ENCODE data around the gene SKIC3.

Gene SKIC3

DNA sequence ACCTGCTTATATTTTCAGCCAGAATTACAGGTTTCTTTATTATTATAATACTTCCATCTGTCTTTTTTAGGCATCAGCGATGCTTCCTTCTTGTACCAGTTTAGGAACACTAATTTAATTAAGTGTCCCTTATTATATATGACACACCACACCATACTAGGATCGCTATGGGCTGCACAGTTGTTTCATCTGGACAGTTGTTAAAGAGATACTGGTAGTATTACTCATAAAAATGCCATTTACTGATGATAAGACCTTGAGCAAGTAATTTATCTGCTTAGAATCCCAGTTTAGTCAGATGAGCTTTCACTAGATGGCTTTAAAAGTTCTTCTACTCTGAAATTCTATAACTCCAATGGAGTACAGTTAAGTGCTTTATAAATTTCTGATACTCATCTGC is 17.2 kb upstream of the SKIC3 start:
- Histone ChIP-seq H2BK5ac (ENCODE audit: low read depth, low read length, poor library complexity) (no peak overlapping the region), H4K91ac (ENCODE audit: low read depth, low read length) (no peak overlapping the region), H3K79me2 (ENCODE audit: control insufficient read depth, insufficient read depth, low read length, poor library complexity) (no peaks in the 10 kb centered on the region), H3K79me1 (ENCODE audit: low read length) (no peaks in the 10 kb centered on the region), H2BK120ac (ENCODE audit: insufficient read depth, low read length, poor library complexity) (no peak overlapping the region), H3K18ac (ENCODE audit: low read length) (no peak overlapping the region), H3K9me3 (ENCODE audit: insufficient read depth, low read depth, low read length) (no peaks in the 10 kb centered on the region), H4K8ac (ENCODE audit: low read depth, low read length) (no peak overlapping the region), H4K12ac (ENCODE audit: low read depth, low read length) (no peak overlapping the region), H3K14ac (ENCODE audit: low read length) (no peak overlapping the region), H3K4me2 (ENCODE audit: low read length) (no peak overlapping the region), H2AK5ac (ENCODE audit: low read length) (no peak overlapping the region), H3K4ac (ENCODE audit: low read depth, low read length) (no peak overlapping the region), H3K4me3 (ENCODE audit: low read depth, low read length) (no peak overlapping the region), H3K27ac (ENCODE audit: low read depth, low read length) (no peak overlapping the region), H3K23ac (ENCODE audit: low read length) (no peak overlapping the region), H2AFZ (ENCODE audit: insufficient read depth, low read length, poor library complexity) (no peak overlapping the region), H3K4me1 (ENCODE audit: control insufficient read depth in 1 of 2, insufficient read depth in 2 of 2, low read length in 2 of 2) (no peaks in the 10 kb centered on the region), H3K9ac (ENCODE audit: low read length) (no peak overlapping the region), H2BK12ac (ENCODE audit: low read length) (no peak overlapping the region), H3K36me3 (ENCODE audit: control insufficient read depth in 1 of 2, insufficient read depth in 2 of 2, low read length in 2 of 2) (no peaks in the 10 kb centered on the region), H3K27me3 (ENCODE audit: insufficient read depth, low read length) (no peaks in the 10 kb centered on the region)
- DNase-seq: peak; percentile 61 to 86
- no CpG with 5 or more reads among the region's 2 CpGs for WGBS (ENCODE audit: extremely low coverage, insufficient coverage, insufficient read length)

DNA sequence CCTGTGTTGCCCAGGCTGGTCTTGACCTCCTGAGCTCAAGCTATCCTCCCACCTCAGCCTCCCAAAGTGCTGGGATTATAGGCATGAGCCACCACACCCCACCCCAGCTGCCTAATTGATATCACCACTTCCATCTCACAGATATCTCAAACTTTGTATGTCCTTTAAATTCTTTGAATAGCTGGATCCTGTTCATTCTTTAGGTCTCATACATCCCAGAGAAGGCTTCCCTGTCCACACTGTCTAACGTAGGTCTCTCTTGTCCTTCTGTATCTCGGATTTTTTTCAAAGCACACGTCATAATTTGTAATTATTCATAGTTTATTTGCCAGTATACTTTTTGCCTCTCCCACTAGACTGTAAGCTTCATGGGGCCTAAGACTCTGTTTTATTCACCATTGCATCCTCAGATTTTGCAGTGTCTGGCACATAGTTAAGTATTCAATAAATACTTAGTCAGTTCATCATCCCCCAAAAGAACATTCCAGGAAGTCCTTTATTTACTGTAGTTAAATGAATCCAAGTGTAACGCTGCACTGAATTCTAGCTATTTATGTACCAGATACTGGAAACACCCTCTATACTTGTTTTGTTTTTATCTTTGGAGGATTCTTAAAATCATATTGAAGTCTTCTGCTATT is 10.6 kb upstream of the SKIC3 start:
- Histone ChIP-seq H3K27me3 (ENCODE audit: insufficient read depth, low read length) (no peaks in the 10 kb centered on the region), H3K79me2 (ENCODE audit: control insufficient read depth, insufficient read depth, low read length, poor library complexity) (no peaks in the 10 kb centered on the region), H3K27ac (ENCODE audit: low read depth, low read length) (no peak overlapping the region), H2AFZ (ENCODE audit: insufficient read depth, low read length, poor library complexity) (no peak overlapping the region), H2AK5ac (ENCODE audit: low read length) (no peak overlapping the region), H3K79me1 (ENCODE audit: low read length) (no peaks in the 10 kb centered on the region), H3K4me1 (ENCODE audit: control insufficient read depth in 1 of 2, insufficient read depth in 2 of 2, low read length in 2 of 2) (peaks cover 0 to 3% of the 10 kb centered on the region in 2 experiments), H3K4ac (ENCODE audit: low read depth, low read length) (no peak overlapping the region), H3K4me2 (ENCODE audit: low read length) (no peak overlapping the region), H3K18ac (ENCODE audit: low read length) (no peak overlapping the region), H3K36me3 (ENCODE audit: control insufficient read depth in 1 of 2, insufficient read depth in 2 of 2, low read length in 2 of 2) (no peaks in the 10 kb centered on the region), H4K12ac (ENCODE audit: low read depth, low read length) (no peak overlapping the region), H3K9me3 (ENCODE audit: insufficient read depth, low read depth, low read length) (no peaks in the 10 kb centered on the region), H4K91ac (ENCODE audit: low read depth, low read length) (no peak overlapping the region), H4K8ac (ENCODE audit: low read depth, low read length) (no peak overlapping the region), H2BK5ac (ENCODE audit: low read depth, low read length, poor library complexity) (no peak overlapping the region), H3K9ac (ENCODE audit: low read length) (no peak overlapping the region), H3K4me3 (ENCODE audit: low read depth, low read length) (no peak overlapping the region), H2BK120ac (ENCODE audit: insufficient read depth, low read length, poor library complexity) (no peak overlapping the region), H3K23ac (ENCODE audit: low read length) (no peak overlapping the region), H2BK12ac (ENCODE audit: low read length) (no peak overlapping the region), H3K14ac (ENCODE audit: low read length) (no peak overlapping the region)
- WGBS (ENCODE audit: extremely low coverage, insufficient coverage, insufficient read length): no CpG with 5 or more reads among the region's 4 CpGs
- peak in 1 of 2 donors; percentile 58 for DNase-seq

DNA sequence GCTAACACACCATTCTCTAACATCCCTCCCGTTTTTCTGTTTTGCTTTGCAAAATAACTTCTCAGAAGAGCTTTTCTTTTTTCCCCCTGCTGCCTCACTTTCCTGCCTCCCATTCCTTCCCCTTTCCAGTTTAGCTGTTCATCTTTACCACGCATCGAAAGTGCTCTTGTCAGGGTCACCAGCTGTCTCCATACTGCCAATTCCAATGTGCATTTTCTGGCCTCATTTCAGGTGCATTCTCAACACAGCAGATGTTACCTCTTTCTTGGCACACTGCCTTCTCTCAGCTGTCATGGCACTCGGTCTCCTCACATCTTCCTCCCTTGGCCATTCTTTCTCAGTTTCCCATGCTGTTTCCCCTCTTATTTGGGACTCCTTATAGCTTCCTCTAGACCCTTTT is 9.7 kb upstream of the SKIC3 start:
- H3K23ac ChIP-seq (ENCODE audit: low read length): no peak overlapping the region
- H3K27me3 ChIP-seq (ENCODE audit: insufficient read depth, low read length): no peaks in the 10 kb centered on the region
- H2AK5ac ChIP-seq (ENCODE audit: low read length): no peak overlapping the region
- no peak overlapping the region for H2BK5ac ChIP-seq (ENCODE audit: low read depth, low read length, poor library complexity)
- no peak overlapping the region for H4K12ac ChIP-seq (ENCODE audit: low read depth, low read length)
- WGBS (ENCODE audit: extremely low coverage, insufficient coverage, insufficient read length): 100% methylated on average over 1 of the region's 4 CpGs
- H3K9ac ChIP-seq (ENCODE audit: low read length): no peak overlapping the region
- peak in 1 of 2 donors; percentile 39 for DNase-seq
- H4K8ac ChIP-seq (ENCODE audit: low read depth, low read length): no peak overlapping the region
- no peak overlapping the region for H3K4ac ChIP-seq (ENCODE audit: low read depth, low read length)
- no peak overlapping the region for H3K27ac ChIP-seq (ENCODE audit: low read depth, low read length)
- no peak overlapping the region for H2BK120ac ChIP-seq (ENCODE audit: insufficient read depth, low read length, poor library complexity)
- no peak overlapping the region for H2AFZ ChIP-seq (ENCODE audit: insufficient read depth, low read length, poor library complexity)
- H3K4me3 ChIP-seq (ENCODE audit: low read depth, low read length): no peak overlapping the region
- H3K79me2 ChIP-seq (ENCODE audit: control insufficient read depth, insufficient read depth, low read length, poor library complexity): no peaks in the 10 kb centered on the region
- no peak overlapping the region for H4K91ac ChIP-seq (ENCODE audit: low read depth, low read length)
- no peak overlapping the region for H3K14ac ChIP-seq (ENCODE audit: low read length)
- H2BK12ac ChIP-seq (ENCODE audit: low read length): no peak overlapping the region
- no peak overlapping the region for H3K18ac ChIP-seq (ENCODE audit: low read length)
- H3K4me2 ChIP-seq (ENCODE audit: low read length): no peak overlapping the region
- H3K9me3 ChIP-seq (ENCODE audit: insufficient read depth, low read depth, low read length): no peaks in the 10 kb centered on the region
- H3K36me3 ChIP-seq (ENCODE audit: control insufficient read depth in 1 of 2, insufficient read depth in 2 of 2, low read length in 2 of 2): no peaks in the 10 kb centered on the region
- H3K79me1 ChIP-seq (ENCODE audit: low read length): no peaks in the 10 kb centered on the region
- peaks cover 0 to 3% of the 10 kb centered on the region in 2 experiments for H3K4me1 ChIP-seq (ENCODE audit: control insufficient read depth in 1 of 2, insufficient read depth in 2 of 2, low read length in 2 of 2)

DNA sequence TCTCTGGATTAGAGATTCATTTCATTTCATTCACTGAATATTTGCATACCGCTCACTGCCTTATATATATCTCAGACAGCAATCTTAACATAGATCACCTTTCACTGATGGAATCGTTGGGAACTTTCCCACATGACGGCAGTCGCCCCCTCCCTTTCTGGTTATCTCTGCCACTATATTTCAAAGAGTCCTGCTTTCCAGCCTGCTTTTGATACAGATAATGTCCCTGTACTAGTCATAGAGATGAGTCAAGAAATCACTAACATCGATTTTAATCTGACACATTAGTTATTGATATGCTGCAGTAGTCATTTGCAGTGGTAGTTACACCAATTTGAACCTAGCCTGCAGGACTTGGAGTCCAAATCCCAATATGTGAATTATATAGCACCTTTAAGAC is 8.6 kb upstream of the SKIC3 start:
- Histone ChIP-seq H3K79me1 (ENCODE audit: low read length) (no peaks in the 10 kb centered on the region), H3K9me3 (ENCODE audit: insufficient read depth, low read depth, low read length) (no peaks in the 10 kb centered on the region), H2AK5ac (ENCODE audit: low read length) (no peak overlapping the region), H3K4me3 (ENCODE audit: low read depth, low read length) (no peak overlapping the region), H3K36me3 (ENCODE audit: control insufficient read depth in 1 of 2, insufficient read depth in 2 of 2, low read length in 2 of 2) (no peaks in the 10 kb centered on the region), H3K27ac (ENCODE audit: low read depth, low read length) (no peak overlapping the region), H3K27me3 (ENCODE audit: insufficient read depth, low read length) (no peaks in the 10 kb centered on the region), H3K14ac (ENCODE audit: low read length) (no peak overlapping the region), H3K18ac (ENCODE audit: low read length) (no peak overlapping the region), H4K12ac (ENCODE audit: low read depth, low read length) (no peak overlapping the region), H3K4me2 (ENCODE audit: low read length) (no peak overlapping the region), H4K8ac (ENCODE audit: low read depth, low read length) (no peak overlapping the region), H2BK12ac (ENCODE audit: low read length) (no peak overlapping the region), H3K4me1 (ENCODE audit: control insufficient read depth in 1 of 2, insufficient read depth in 2 of 2, low read length in 2 of 2) (peaks cover 0 to 3% of the 10 kb centered on the region in 2 experiments), H3K79me2 (ENCODE audit: control insufficient read depth, insufficient read depth, low read length, poor library complexity) (no peaks in the 10 kb centered on the region), H3K23ac (ENCODE audit: low read length) (no peak overlapping the region), H3K9ac (ENCODE audit: low read length) (no peak overlapping the region), H2BK120ac (ENCODE audit: insufficient read depth, low read length, poor library complexity) (no peak overlapping the region), H2BK5ac (ENCODE audit: low read depth, low read length, poor library complexity) (no peak overlapping the region), H3K4ac (ENCODE audit: low read depth, low read length) (no peak overlapping the region), H4K91ac (ENCODE audit: low read depth, low read length) (no peak overlapping the region), H2AFZ (ENCODE audit: insufficient read depth, low read length, poor library complexity) (no peak overlapping the region)
- peak; percentile 25 to 65 for DNase-seq
- WGBS (ENCODE audit: extremely low coverage, insufficient coverage, insufficient read length): no CpG with 5 or more reads among the region's 5 CpGs

All from trophoblast cell (in vitro differentiated cells and primary cell).